Vagina (tissue), 2 donors: Measurements from ENCODE around the gene RAP2B.

ENCODE experiments used
- CTCF ChIP-seq, 3 experiments: fragments of 450-650 bp in 2 of 3; fragments of 200-600 bp in 1 of 3; sonication (generic) in 1 of 3; IDR thresholded peaks; one replicate each; pipeline ENCODE4 v1.5.1; 2017 to 2019; ENCODE audit warnings: antibody characterized with exemption in 3 of 3, mild to moderate bottlenecking in 2 of 3, moderate library complexity in 2 of 3
- POLR2AphosphoS5 ChIP-seq, 2 donors: sonication (generic); formaldehyde crosslinking; IDR thresholded peaks; one replicate each; pipeline ENCODE4 v1.9.0; 2017; ENCODE audit warnings: antibody characterized with exemption in 2 of 2, mild to moderate bottlenecking in 2 of 2, low read depth in 1 of 2; ENCODE audit not compliant: insufficient read depth in 1 of 2

- no peak for TF ChIP-seq CTCF (IDR thresholded peaks at IDR 0.05)
- no peak for TF ChIP-seq POLR2AphosphoS5 (IDR thresholded peaks at IDR 0.05; ENCODE audit: insufficient read depth in 1 of 2, low read depth in 1 of 2)
These were observed 28.9 kb downstream of the RAP2B start for GRCh38 chr3:153190923-153191322.
